HG03060 (cell line): ENCODE measurements around the gene NPM3.
"Not testable (repeated sequence)": the region's sequence is repeated elsewhere in the genome, so short reads cannot be mapped to it uniquely, and the experiment has no call there.

Experiments
- ATAC-seq: cut with Tn5 transposase; IDR thresholded peaks from one replicate; pipeline ENCODE4 v1.9.1; 2021; ENCODE audit warnings: low read depth, moderate number of reproducible peaks; ENCODE audit not compliant: unreplicated experiment

The NPM3 gene

GRCh38 chr10:101807158-101807557 is 23.9 kb upstream of the NPM3 start:
- ATAC-seq: no peak

- no peak for ATAC-seq
Observed at GRCh38 chr10:101803511-101803910, 20.3 kb upstream of the NPM3 start.

- ATAC-seq: no peak
Observed at GRCh38 chr10:101797403-101798059, 14.3 kb upstream of the NPM3 start.

GRCh38 chr10:101793526-101793925 is 10.3 kb upstream of the NPM3 start:
- no peak for ATAC-seq

GRCh38 chr10:101789686-101790085 is 6.4 kb upstream of the NPM3 start:
- no peak for ATAC-seq

GRCh38 chr10:101789231-101789630 is 6.0 kb upstream of the NPM3 start:
- ATAC-seq: not testable (repeated sequence)

- ATAC-seq: no peak
Observed at GRCh38 chr10:101785801-101786200, 2.6 kb upstream of the NPM3 start.

- no peak for ATAC-seq
Observed at GRCh38 chr10:101784558-101784957, 1.3 kb upstream of the NPM3 start.

- ATAC-seq: no peak
Observed at GRCh38 chr10:101783736-101784118, 481 bp upstream of the NPM3 start.

GRCh38 chr10:101781984-101782810 is 1.0 kb downstream of the NPM3 start:
- ATAC-seq: no peak

- no peak for ATAC-seq
Observed at GRCh38 chr10:101781655-101781983, 1.6 kb downstream of the NPM3 start.

- ATAC-seq: no peak
Observed at GRCh38 chr10:101780818-101781654, 2.2 kb downstream of the NPM3 start.

- no peak for ATAC-seq
Observed at GRCh38 chr10:101780187-101780817, 2.9 kb downstream of the NPM3 start.

GRCh38 chr10:101779544-101780186 is 3.6 kb downstream of the NPM3 start:
- peak; percentile 35 for ATAC-seq

- no peak for ATAC-seq
Observed at GRCh38 chr10:101778781-101779543, 4.3 kb downstream of the NPM3 start.

GRCh38 chr10:101778151-101778780 is 5.0 kb downstream of the NPM3 start:
- no peak for ATAC-seq

GRCh38 chr10:101777619-101778145 is 5.6 kb downstream of the NPM3 start:
- no peak for ATAC-seq

- ATAC-seq: no peak
Observed at GRCh38 chr10:101776161-101776817, 7.0 kb downstream of the NPM3 start.
